Measurements from ENCODE around the gene CKAP2L.

Gene CKAP2L

GRCh38 chr2:112757265-112757664 lies 7.1 kb downstream of the CKAP2L start:
- no peak for DNase-seq

DNA sequence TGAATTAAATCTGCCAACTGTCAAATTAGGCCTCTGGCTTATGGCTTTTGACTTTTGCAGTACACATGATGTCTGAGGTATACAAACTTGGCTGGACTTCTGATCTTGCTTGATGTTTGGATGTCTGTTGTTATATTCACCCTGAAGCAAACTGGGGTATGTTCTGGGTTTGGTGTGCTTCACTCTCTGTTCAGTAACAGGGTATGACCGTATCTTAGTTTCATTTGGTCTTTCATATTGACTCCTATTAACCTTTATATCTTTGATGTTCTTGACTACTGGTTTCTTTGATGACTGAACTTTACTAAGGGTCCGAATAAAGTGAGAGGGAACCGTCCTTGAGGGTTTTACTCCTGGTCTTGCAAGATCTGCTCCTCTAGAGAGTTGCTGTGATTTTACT lies 8.2 kb downstream of the CKAP2L start:
- no peak for DNase-seq

GRCh38 chr2:112755444-112755843 lies 9.0 kb downstream of the CKAP2L start:
- no peak for DNase-seq

DNA sequence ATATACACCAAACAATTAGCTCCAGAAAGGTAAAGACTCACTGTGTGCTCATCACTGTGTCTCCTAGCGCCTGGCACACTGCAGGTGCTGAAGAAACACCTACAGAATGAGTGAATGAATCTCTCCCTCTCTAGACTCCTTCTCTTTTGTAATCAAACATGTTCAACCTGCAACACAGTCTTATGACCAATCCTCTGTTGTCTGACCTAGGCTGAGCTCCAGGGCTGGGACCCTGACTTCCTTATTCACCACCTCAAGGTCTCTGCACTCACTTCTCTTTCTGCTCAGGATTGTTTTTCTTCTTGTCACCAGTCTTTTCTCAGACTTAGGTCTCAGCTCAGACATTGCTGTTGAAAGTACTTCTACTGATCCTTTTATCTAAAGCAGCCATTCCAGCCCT lies 9.8 kb downstream of the CKAP2L start:
- DNase-seq = no peak

- DNase-seq = no peak
Measured at GRCh38 chr2:112752667-112753066, 11.7 kb downstream of the CKAP2L start.

GRCh38 chr2:112751451-112752197 lies 12.8 kb downstream of the CKAP2L start:
- no peak for DNase-seq

GRCh38 chr2:112750560-112750843 lies 13.9 kb downstream of the CKAP2L start:
- DNase-seq = no peak

- peak; percentile 73 for DNase-seq
Measured at GRCh38 chr2:112749755-112750559, 14.5 kb downstream of the CKAP2L start.

GRCh38 chr2:112740527-112740926 lies 23.9 kb downstream of the CKAP2L start:
- DNase-seq = no peak

DNA sequence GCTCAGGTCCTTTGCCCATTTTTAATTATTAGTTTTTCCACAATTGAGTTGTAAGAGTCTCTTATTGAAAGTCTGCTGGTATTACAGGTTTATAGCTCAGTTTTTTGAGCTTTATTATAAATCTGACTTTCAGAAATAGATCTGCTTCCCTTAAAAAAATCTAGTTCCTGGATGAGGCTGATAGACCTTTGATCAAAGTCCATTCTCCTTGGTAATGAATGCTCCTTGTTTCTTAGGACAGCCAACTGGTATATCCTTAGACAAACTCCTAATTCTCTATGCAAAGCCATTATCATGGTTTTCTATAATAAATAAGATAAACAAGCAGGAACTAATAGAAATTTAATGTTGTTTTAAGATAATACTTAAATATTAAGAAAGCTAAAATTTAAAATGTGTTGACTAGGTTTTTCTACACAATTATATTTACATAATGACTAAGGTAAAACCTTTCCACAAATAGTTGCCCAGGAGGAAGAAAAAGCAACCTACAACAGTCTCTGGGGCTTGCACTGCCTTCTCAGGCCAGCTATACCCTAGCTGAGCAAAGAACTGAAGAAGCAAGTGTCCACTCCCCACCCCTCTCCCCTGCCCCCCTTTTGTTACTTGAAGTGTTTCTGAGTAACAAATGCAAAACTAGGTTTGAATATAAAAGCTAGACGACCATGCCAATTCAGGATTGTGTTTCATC lies 26.7 kb downstream of the CKAP2L start:
- no peak for DNase-seq

DNA sequence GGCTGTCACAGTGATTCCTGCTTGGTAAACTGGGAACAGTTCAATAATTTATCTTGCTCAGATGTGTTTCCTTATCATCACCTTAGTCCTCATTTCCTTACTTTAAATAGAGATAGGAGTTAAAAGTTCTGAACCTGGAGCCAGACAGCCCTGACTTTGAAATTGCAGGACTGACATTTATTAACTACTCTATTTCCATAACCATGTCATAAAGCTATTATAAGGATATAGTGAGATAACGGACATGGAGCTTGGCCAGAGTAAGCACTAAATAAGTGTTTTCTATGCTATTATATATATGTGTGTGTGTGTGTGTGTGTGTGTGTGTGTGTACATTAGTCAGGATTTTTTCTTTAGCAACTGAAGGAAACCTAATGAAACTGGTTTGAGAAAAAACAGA lies 30.5 kb downstream of the CKAP2L start:
- no peak for DNase-seq

DNA sequence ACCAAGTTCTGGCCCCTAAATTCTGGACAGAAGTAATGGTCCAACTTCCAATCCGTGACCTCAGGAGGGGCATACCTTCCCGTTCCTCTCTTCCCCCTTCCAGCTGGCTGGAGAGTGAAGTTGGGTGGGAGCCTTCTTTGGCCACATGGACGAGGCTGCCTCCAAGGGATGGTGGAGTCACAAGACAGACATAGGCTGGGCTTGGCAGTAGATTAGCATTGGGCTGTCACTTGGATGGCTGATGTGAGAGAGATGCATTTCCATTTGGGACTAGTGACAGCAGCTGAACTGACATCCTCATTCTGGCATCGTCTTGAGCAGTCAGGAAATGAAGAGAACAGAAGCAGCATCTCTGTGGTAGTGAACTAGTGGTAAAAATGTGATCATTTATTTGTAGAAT lies 31.0 kb downstream of the CKAP2L start:
- no peak for DNase-seq

GRCh38 chr2:112731479-112731878 lies 32.9 kb downstream of the CKAP2L start:
- DNase-seq = no peak

GRCh38 chr2:112730791-112731190 lies 33.6 kb downstream of the CKAP2L start:
- no peak for DNase-seq

GRCh38 chr2:112730216-112730615 lies 34.2 kb downstream of the CKAP2L start:
- no peak for DNase-seq

DNA sequence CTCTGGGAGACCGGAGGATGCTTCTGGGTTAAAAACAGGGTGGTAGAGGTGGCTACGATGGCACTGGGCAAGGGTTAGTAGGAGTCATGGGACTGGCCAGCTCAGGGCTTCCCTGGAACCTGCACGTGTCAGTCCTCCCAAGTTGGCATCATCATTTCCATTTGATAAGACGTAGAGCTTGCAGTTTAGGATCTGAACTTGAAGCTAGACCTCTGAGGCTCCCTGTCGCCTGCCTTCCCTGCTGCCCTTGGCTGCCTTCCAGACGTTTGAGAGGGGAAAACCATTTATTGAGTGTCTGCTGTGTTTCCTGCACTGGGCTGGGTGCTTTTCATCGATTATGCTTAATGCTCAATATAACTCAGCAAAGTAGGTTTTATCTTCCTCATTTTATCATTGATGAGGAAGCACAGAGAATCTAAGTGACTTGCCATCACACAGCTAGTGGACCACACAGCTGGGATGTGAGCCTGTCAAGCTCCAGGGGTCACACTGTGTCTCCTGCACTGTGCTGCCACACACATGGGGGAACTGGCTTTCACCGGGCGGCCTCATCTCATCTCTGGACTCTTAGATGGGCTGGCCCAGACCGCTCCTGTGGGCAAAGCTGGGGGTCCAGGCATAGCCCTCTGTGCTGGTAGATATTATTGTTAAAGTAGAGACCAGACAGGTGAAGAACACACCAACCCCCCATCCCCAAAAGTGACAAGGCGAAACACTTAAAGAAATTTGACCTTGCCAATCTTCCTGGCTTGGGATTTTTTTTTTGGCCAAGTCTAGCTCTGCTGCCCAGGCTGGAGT lies 35.8 kb downstream of the CKAP2L start:
- DNase-seq = peak; percentile 30

GRCh38 chr2:112728029-112728362 lies 36.4 kb downstream of the CKAP2L start:
- DNase-seq = no peak

DNA sequence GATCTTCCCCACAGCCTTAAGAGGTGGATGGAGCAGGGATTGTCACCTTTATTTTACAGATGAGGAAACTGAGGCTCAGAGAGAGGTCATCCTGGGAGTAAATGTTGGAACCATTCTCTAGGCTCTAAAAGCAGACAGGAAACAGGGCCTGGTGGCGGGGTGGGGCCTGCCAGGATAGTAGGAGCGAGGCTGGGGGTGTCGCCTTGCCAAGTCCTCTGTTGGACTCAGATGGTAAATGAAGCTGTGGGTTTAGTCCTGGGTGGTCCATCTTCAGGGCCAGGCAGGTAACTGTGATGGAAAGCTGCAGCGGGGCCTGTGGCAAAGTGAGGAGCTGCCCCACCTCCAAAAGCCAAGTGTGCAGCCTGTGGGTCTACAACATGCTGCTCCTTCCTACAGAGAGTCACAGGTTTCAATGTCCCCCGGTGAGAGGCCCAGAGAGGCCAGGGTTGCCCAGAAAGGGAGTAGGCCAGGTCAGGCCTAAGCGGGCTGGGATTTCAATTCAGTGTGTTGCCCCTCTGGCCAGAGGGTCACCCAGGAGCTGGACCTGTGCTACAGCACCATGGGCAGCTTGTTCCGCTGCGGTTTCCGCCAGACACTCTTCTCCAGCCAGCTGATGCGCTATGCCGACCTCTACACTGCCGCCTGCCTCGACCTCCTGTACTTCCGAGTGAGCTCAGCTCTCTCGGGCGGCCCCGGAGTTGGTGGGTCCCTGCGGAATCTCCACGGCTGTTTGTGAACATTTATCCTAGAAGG lies 37.0 kb downstream of the CKAP2L start:
- no peak for DNase-seq

- DNase-seq = peak; percentile 93
Measured at GRCh38 chr2:112726487-112727190, 37.8 kb downstream of the CKAP2L start.

DNA sequence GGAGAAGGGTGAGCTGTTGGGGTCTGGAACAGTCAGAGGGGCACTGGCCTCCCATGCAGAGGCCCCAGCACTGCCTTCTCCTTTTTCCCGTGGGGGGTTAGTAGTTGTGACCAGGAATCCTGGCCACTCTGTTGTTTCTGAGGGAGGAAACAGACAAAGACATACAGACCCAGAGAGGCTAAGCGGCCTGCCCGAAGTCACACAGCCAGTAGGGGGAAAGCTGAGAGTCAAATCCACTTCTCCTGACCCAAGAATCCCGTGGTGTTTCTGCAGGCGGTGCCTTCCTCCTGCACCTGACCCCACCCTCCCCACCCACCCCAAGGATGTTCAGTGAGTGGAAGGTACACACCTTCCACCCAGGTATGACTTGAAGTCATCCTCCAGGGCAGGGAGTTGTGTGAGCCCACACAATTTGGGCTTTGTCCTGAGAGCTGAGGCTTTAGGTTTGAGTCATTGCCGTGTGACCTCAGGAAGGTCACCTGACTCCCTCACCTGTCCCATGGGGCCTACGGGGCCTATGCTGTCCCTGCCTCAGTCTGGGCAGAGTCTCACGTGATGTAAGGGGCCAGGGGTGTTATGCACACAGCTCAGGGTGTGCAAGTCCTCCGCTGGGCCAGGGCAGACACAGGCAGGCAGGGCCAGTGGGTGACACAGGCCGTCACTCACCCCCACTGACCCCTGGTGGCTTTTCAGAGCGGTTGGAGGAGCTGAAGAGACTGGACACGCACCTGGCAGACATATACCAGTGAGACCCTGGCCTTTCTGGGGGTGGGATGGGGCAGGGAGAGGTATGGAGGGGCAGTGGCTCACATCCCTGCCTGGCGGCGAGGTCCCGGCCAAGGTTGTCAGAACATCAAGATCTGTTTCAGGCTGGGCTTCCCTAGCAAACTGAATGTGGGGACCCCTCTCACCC lies 38.6 kb downstream of the CKAP2L start:
- DNase-seq = no peak
